Adipose tissue (tissue), 3 donors: ENCODE results near the gene DBP. TPM values are rescaled to one million over a fixed set of nuclear protein-coding genes. Genes with fewer than 3 reads are reported as not detected.
"Not testable (repeated sequence)": the region's sequence is repeated elsewhere in the genome, so short reads cannot be mapped to it uniquely, and the experiment has no call there.

ENCODE experiments used
- H3K27ac ChIP-seq: one replicate; pipeline ENCODE4 v1.5.1; 2013; ENCODE audit warnings: low read depth, low read length
- WGBS, 3 donors: extraction: QIAGEN DNeasy Blood & Tissue Kit; methylation state at CpG; one replicate each; pipeline ENCODE4 v1.1.7; 2013; 5-methylcytosine and 5-hydroxymethylcytosine counted together
- polyA plus RNA-seq, 3 donors: library from polyadenylated mRNA; stranded (reverse); fragments of 200-250 nt; gene quantifications; one replicate each; pipeline ENCODE4 v1.2.3, GENCODE V29; 2013
- donor health status: healthy with polysubstance abuse.
- donor health status: Bipolar disorder and iron deficiency.
- donor health status: healthy.

DBP gene
- polyA plus RNA-seq, 3 donors = 2.9 to 10.9 (median 8.1) TPM

DNA sequence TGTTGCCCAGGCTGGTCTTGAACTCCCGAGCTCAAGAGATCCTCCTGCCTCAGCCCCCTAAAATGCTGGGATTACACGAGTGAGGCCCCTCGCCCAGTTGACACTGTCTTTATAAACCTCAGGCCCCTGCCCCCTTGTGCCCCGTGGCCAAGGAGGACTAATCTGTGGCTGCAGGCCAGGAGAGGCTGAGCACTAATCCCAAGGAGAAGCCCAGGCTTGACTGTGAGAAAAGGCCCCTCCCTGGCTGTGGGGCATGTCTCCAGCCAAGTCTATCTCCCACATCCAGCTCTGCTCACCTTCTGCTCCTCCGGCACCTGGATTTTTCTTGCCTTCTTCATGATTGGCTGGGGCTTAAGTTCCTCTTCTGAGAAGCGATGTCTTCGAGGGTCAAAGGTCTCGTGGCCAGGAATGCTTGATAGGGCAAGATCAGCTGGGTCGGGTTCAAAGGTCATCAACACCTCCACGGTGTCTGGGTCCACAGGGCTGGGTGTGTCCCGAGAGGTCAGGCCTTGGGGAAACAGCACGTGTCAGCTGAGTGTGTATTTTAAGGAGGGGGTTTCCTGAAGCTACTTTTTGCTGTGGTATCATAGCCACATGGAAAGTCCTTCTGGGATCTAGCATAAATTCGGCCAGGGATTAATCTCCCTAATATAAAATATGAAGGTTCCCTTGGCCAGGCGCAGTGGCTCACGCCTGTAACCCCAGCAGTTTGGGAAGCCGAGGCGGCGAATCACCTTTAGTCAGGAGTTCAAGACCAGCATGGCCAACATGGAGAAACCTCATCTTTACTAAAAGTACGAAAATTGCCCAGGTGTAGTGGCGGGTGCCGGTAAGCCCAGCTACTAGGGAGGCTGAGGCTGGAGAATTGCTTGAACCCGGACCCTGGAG, 3.8 kb downstream of the DBP start:
- H3K27ac ChIP-seq = no peak overlapping the region
- 62 to 72% (median 66%) methylated on average over 22 of the region's 22 CpGs for WGBS, 3 donors

DNA sequence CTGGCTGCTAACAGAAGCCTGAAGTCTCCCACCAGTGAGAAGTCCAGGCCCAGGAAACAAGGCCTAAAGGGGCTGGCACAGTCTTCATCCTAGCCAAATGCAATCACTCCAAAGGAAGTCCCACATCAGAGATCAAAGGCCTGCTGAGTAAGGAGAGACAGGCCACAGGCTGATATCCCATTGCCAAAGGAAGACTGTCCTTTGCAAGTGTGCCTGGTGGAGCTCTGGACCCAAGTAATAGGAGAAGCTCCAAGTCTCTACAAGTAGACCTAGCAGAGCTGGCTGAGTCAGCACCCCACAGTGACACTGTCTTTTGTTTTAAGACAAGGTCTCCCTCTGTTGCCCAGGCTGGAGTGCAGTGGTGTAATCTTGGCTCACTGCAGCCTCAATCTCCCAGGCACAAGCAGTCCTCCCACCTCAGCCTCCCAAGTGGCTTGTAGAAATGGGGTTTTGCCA, 4.5 kb downstream of the DBP start:
- no peak overlapping the region for H3K27ac ChIP-seq

DNA sequence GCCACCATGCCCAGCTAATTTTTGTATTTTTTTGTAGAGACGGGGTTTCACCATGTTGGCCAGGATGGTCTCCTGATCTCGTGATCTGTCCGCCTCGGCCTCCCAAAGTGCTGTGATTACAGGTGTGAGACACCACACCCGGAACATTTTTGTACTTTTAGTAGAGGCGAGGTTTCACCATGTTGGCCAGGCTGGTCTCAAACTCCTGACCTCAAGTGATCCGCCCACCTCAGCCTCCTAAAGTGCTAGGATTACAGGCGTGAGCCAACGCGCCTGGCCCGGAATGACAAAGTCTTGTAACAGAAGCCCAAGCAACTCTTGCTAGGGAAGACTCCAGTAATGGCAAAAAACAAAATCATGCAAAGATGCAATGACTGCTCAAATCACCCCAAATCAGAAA, 4.9 kb downstream of the DBP start:
- 91 to 94% (median 92%) methylated on average over 11 of the region's 11 CpGs for WGBS, 3 donors
- H3K27ac ChIP-seq = not testable (repeated sequence)

DNA sequence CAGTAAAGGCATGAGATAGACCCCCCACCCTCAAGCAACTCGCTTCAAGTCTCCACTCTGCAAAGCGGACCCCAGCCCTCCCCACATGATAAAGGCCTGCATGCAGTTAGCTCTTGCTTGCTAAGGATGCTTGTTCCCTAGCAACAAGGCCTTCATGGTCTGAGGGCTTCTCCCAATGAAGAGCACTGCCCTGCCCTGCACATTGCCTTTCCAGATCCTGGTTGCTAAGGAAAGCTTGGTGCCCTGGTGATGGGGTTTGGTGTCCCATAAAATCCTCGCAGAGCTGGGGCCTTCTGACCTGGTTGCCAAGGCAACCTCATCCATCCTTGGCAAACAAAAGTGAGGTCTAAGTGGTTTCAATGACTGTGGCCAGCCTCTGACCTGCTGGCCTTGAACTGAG, 6.0 kb downstream of the DBP start:
- 70 to 76% (median 76%) methylated on average over 3 of the region's 3 CpGs for WGBS, 3 donors
- H3K27ac ChIP-seq = no peak overlapping the region

DNA sequence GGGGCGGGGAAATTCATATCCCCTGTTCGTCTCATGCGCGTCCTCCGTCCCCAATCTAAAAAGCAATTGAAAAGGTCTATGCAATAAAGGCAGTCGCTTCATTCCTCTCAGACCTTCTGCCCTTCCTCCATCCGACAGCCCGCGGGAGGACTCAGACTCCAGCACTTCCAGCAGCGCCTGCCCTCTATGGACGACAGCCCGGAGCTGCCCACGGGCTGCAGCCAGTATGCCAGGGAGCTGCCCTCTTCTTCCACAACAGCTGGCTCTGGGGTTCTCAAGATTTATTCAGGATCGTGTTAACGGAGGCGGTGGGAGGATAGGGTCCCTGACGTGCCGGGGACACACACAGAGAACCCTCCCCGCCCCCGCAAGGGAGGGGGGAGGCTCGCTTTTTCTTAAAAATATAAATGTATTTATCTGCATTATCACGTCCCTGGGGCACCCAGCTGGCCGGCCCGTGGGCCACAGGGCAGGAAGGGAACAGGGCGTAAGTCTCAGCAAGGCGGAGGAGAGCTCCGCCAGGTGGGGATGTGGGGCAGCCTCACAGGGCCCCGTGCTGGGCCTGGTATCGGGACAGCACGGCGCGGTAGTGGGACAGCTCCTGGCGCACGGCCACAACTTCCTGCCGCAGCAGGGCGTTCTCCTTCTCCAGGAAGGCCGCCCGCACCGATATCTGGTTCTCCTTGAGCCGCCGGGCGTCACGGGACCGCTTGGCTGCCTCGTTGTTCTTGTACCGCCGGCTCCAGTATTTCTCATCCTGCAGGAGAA, 6.7 kb downstream of the DBP start:
- 28 to 50% (median 32%) methylated on average over 45 to 47 of the region's 47 CpGs for WGBS, 3 donors
- no peak overlapping the region for H3K27ac ChIP-seq

DNA sequence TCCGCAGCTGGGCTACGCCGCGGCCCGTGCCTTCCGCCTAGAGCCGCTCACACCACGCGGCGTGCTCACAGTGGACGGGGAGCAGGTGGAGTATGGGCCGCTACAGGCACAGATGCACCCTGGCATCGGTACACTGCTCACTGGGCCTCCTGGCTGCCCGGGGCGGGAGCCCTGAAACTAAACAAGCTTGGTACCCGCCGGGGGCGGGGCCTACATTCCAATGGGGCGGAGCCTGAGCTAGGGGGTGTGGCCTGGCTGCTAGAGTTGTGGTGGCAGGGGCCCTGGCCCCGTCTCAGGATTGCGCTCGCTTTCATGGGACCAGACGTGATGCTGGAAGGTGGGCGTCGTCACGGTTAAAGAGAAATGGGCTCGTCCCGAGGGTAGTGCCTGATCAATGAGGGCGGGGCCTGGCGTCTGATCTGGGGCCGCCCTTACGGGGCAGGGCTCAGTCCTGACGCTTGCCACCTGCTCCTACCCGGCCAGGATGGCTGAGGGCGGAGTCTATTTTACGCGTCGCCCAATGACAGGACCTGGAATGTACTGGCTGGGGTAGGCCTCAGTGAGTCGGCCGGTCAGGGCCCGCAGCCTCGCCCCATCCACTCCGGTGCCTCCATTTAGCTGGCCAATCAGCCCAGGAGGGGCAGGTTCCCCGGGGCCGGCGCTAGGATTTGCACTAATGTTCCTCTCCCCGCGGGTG, 7.4 kb downstream of the DBP start:
- H3K27ac ChIP-seq = no peak overlapping the region
- 67 to 74% (median 68%) methylated on average over 48 of the region's 48 CpGs for WGBS, 3 donors

DNA sequence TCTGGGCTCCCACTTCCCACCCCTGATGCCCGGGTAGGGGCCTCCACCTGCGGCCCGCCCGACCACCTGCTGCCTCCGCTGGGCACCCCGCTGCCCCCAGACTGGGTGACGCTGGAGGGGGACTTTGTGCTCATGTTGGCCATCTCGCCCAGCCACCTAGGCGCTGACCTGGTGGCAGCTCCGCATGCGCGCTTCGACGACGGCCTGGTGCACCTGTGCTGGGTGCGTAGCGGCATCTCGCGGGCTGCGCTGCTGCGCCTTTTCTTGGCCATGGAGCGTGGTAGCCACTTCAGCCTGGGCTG, 7.9 kb downstream of the DBP start:
- 93 to 95% (median 95%) methylated on average over 21 to 22 of the region's 22 CpGs for WGBS, 3 donors
- H3K27ac ChIP-seq = no peak overlapping the region

DNA sequence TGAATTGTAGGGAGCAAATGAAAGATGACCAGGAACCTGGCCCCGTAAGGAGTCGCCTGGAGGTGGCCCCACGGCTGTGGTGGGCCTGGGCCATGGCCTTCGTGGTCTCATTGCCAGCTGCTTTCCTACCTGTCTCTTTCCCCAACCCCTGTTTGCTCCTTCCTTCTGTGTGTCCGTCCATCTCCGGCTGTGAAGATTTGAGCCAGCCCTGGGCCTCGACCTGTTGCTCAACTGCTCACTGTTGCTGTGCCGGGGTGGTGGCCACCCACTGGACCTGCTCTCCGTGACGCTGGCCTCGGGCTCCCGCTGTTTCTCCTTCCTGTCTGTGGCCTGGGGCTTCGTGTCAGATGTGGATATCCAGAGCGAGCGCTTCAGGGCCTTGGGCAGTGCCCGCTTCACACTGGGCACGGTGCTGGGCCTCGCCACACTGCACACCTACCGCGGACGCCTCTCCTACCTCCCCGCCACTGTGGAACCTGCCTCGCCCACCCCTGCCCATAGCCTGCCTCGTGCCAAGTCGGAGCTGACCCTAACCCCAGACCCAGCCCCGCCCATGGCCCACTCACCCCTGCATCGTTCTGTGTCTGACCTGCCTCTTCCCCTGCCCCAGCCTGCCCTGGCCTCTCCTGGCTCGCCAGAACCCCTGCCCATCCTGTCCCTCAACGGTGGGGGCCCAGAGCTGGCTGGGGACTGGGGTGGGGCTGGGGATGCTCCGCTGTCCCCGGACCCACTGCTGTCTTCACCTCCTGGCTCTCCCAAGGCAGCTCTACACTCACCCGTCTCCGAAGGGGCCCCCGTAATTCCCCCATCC, 8.5 kb downstream of the DBP start:
- 78 to 84% (median 80%) methylated on average over 29 to 34 of the region's 34 CpGs for WGBS, 3 donors

DNA sequence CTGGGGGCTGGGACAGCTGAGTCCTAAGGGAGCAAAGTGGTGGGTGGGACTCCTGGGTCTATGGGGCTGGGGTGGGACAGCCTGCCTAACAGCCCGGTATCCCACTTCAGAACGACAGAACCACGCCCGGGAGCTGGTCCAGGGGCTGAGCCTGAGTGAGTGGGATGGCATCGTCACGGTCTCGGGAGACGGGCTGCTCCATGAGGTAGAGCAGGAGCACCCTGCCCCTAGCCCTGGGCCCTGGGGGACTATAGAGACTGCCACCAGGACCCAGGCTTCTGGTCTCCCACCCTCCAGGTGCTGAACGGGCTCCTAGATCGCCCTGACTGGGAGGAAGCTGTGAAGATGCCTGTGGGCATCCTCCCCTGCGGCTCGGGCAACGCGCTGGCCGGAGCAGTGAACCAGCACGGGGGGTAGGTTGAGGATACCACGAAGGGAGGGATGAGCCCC, 9.3 kb downstream of the DBP start:
- H3K27ac ChIP-seq = no peak overlapping the region
- WGBS, 3 donors = 85 to 89% (median 88%) methylated on average over 17 of the region's 17 CpGs

More for the DNA sequence above, 8.5 kb downstream of the DBP start:
- no peak overlapping the region for H3K27ac ChIP-seq

DNA sequence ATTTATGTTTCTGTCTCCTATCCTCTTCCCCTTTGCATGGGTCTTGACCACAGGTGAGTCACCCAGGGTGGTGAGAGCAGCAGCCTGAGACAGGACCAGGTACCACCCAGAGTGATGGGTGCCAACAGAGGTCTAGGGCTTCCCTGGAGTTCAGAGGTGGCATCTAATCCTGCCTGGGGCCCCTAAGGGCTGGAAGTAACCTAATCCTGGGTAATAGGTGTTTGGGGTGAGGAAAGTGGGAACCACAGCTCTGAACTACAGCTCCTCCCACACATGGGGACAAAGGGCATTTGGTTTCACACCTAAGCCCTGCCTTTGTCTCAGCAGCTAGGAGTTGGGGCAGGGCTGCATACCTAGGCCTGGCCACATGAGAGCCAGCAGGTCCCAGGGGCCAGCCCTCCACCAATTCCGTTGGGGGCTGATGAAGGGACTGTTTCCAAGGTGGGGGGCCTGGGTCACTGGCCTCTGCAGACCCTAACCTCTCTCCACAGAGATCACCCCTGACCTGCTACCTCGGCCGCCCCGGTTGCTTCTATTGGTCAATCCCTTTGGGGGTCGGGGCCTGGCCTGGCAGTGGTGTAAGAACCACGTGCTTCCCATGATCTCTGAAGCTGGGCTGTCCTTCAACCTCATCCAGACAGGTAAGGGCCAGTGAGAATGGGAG, 9.8 kb downstream of the DBP start:
- H3K27ac ChIP-seq = no peak overlapping the region
- WGBS, 3 donors = 64 to 78% (median 74%) methylated on average over 6 of the region's 6 CpGs

DNA sequence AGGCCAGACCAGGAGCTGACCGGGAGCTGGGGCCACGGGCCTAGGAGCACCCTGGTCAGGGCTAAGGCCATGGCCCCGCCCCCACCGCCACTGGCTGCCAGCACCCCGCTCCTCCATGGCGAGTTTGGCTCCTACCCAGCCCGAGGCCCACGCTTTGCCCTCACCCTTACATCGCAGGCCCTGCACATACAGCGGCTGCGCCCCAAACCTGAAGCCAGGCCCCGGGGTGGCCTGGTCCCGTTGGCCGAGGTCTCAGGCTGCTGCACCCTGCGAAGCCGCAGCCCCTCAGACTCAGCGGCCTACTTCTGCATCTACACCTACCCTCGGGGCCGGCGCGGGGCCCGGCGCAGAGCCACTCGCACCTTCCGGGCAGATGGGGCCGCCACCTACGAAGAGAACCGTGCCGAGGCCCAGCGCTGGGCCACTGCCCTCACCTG, 11.3 kb downstream of the DBP start:
- WGBS, 3 donors = 90 to 94% (median 91%) methylated on average over 30 of the region's 30 CpGs
- H3K27ac ChIP-seq = no peak overlapping the region

DNA sequence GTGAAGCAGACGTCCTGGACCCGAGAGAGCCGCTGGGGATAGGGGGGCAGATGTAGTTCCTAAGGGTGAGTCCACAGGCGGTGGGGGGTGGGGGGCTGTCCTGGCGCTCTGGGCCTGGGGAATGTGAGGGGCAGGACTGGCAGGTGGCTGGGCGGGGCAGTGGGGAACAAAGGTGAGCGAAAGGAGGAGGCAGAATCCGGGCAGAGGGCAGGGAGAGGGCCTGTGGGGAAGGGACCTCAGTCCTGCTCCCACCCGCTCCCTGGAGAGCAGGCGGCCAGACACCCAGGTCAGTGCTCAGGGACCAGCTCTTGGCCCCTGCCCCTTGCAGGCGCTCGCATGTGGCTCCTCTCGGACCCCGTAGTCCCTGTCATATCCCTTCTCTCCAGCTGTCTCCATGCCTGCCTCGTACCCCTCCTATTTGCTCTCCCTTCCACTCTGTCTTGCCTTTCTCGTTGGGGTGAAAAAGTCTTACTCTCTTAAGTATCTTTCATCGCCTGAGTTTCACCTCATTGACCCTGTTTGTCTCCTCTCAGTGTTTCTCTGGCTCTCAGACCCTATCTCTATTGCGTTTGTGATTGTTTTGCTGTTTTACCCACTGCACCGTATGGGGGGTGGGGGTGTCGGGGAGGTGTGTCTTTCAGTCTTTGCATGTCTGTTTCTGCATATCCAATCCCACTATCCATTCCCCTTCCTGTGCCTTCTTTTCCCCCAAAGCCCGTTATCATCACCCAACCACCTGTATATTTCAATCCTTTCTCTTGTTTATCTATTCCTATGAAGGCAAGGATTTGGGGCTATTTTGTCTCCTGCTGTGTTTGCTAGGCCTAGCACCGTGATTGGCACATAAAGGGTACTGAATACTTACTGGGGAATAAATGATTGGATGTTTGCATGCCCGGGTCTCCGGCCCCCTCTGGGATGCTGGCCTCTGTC, 12.1 kb downstream of the DBP start:
- 55 to 75% (median 68%) methylated on average over 22 to 24 of the region's 24 CpGs for WGBS, 3 donors
- H3K27ac ChIP-seq = no peak overlapping the region

DNA sequence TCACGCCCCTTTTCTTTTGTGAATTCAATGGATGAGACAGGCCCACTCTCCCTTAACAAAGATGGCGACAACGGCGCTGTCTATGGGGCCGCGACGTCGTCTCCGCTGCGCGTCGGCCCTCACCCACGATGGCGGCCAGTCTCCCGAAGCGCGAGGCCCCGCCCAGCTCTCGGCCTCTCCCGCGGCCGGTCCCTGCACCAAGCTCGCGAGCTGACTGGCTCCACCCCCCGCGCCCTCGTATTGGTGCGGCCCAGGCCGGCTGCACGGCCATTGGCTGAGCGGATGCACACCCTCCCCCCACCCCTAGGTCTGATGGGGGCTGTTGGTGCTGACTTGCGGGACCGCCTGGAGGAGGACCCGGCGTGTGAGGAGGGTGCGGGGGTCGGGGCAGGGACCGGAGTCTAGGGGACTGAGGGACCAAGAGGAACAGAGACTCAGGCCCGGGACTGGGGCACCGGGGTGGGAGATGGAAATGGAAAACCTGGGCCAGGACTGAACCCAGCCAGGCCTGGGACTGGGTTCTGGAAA, 13.0 kb downstream of the DBP start:
- 0 to 1% (median 1%) methylated on average over 40 of the region's 40 CpGs for WGBS, 3 donors
- H3K27ac ChIP-seq = peak overlapping the region; percentile 3

DNA sequence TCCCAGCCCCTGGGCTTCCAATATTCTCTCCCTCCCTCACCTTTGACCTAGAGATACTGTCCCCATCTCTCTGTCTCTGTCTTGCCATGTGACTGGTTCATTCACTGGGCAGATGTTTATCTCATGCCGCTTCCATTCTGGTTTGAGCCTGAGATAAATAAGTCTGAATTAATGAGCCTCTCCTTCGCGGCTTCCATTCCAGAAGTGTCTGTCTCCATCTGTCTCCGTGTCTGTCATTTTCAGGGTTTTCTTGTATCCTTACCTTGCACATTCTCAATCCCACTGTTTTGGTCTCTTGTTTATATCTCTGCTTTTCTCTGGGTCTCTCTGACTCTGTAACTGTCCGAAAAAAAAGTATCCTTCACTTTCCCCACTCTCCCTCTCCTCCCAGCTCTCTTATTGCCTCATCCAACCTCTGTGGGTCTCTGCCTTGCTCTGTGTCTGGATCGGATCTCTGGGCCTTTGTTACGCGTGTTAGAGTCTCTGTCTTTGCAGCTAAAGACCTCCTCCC, 13.6 kb downstream of the DBP start:
- WGBS, 3 donors = 21 to 37% (median 28%) methylated on average over 8 of the region's 8 CpGs
- peak overlapping the region; percentile 3 for H3K27ac ChIP-seq

DNA sequence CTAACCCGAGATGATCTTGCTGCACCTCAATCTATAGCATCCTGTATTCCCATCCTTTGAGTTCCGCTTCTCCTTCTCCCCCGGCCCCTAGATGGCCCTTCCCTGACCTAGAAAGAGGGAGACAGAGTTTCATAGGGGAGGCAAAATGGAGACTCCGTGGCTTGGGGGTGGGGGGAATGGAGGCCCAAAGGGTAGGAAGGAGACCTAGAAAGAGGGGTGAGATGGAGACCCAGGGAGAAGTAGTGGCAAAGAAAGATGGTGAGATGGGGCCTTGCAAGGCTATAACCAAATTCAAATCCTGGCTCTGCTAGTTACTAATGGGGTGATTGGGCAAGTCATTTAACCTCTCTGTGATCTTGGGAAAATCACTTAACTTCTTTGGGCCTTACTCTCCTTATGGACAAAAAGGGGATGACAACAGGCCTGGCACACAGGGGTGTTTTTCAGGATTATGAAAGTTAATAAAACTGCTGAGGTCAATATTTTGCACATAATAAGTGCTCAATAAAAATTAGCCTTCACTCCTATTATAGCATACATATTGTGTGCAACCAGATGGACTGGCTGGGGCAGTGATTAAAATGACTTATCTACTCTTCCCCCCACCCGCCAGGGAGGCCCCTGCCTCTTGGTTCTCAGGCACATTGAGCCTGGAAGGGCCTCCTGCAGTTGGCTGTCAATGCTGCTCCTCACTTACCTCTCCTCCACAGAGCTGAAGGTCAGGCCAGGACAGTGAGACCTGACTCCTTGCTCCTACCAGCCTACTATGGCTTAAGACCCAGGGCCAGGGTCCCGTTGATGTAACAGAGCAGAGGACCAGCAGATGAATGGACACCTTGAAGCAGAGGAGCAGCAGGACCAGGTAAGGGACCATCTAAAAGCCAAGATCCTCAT, 17.2 kb downstream of the DBP start:
- WGBS, 3 donors = 29 to 31% (median 30%) methylated on average over 6 of the region's 6 CpGs
- H3K27ac ChIP-seq = peak overlapping the region; percentile 51
